ENCODE data around the gene NAALADL2. TPM values are rescaled to one million over a fixed set of nuclear protein-coding genes. Genes with fewer than 3 reads are reported as not detected.

Gene NAALADL2
- total and polyA plus RNA-seq, 2 donors (not counting 3 experiments of a cell fraction or from before 2014, with no cell fraction given): 1.1 to 4.0 TPM

DNA sequence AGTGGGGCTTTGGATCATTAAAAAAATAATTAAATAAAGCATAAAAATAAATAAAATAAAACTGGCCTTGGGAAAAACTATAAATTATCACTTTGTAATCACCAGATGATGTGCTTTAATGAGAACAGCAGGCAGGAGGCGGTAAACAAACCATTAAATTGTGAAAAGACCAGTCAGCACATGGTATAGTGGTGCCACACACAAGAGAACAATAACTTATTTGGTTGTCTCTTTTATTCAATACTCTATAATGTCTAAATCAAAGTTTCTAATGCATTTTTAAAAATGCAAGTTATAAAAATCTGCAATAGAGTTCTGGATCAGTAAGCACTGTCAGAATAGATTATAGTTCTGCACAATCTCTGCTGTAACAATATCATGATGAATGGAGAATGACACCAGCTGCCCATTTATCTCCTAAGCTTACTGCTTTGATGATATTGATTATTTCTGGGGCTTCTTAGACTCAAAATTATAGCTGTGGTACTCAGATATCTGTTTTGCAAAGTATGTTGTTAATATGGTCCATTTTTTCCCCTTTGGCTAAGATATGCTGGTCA lies 259.3 kb downstream of the NAALADL2 start:
- Histone ChIP-seq H3K27ac (ENCODE audit: insufficient read depth, low read depth, low read length) (no peak overlapping the region), H3K4me3 (replicated peaks in 1 of 3; ENCODE audit: insufficient read depth in 1 of 3, low read depth in 1 of 3, low read length in 3 of 3) (no peak overlapping the region), H3K4me2 (ENCODE audit: insufficient read depth, low read length) (no peak overlapping the region), H3K36me3 (ENCODE audit: control insufficient read depth in 2 of 2, extremely low read depth in 1 of 2, insufficient read depth in 2 of 2, low read length in 2 of 2) (no peaks in the 10 kb centered on the region), H3K9me1 (replicated peaks; ENCODE audit: control insufficient read depth, extremely low read depth, insufficient read depth, low read length) (no peaks in the 10 kb centered on the region), H3K79me2 (ENCODE audit: control insufficient read depth, insufficient read depth, low read length) (no peaks in the 10 kb centered on the region), H3K9ac (replicated peaks; ENCODE audit: extremely low read depth, insufficient read depth, low read length) (no peak overlapping the region), H3K4me1 (ENCODE audit: control insufficient read depth, extremely low read depth, insufficient read depth, low read length) (no peaks in the 10 kb centered on the region), H4K20me1 (replicated peaks; ENCODE audit: control insufficient read depth, extremely low read depth, insufficient read depth, low read length) (no peaks in the 10 kb centered on the region), H3K27me3 (ENCODE audit: control insufficient read depth in 2 of 2, insufficient read depth in 2 of 2, low read length in 2 of 2) (no peaks in the 10 kb centered on the region), H3K9me3 (replicated peaks; ENCODE audit: control insufficient read depth, insufficient read depth, low read length) (no peaks in the 10 kb centered on the region), H2AFZ (ENCODE audit: low read depth, low read length) (no peak overlapping the region)
- dilution Hi-C loops (cut with MboI; ENCODE audit: extremely low pct_ligation_motif_present, low sequenced_read_pairs) (no loop called here), intact Hi-C loops (cut with micrococcal nuclease) (no loop called here)
- POLR2A ChIA-PET: no interaction called here
- DNase-seq (ENCODE audit: low read depth, low spot score) (no peak), FAIRE-seq (no peak)
- no TSS peak for BruUV-seq (replicated peaks)
- no peak for TF ChIP-seq EZH2 (IDR thresholded peaks at IDR 0.05; ENCODE audit: borderline replicate concordance, low read depth, low read length, severe bottlenecking)
- CTCF ChIA-PET: interaction anchor here (1.1 kb wide), 1 partner anchor 10 kb away, joined by 3 read pairs; no protein-coding TSS in a partner anchor

DNA sequence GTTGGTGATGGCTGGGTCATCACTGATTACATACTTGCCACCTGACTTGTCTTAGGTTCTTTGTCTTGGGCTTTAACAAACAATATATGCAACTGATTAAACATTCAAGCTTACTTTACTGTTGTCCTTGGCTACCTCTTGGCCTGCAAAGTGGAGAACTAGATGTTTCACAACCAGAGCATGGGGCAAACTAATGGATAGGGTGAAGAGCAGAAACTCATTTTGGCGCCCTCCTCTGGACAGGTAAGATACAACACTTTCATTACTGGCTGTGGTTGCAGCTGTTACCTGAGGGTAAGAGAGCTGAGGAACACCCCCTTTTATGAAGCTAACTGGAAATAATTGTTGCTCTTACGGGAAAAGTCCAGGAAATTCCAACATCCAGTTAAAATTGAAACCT lies 262.1 kb downstream of the NAALADL2 start:
- no peak for FAIRE-seq
- H4K20me1 ChIP-seq (replicated peaks; ENCODE audit: control insufficient read depth, extremely low read depth, insufficient read depth, low read length): no peaks in the 10 kb centered on the region
- no peak for TF ChIP-seq GATA2 (IDR thresholded peaks at IDR 0.05; ENCODE audit: insufficient read depth, insufficient read length, low read depth, low read length)
- TF ChIP-seq CTCF (IDR thresholded peaks at IDR 0.05; ENCODE audit: extremely low read depth in 1 of 2, insufficient read depth in 1 of 2, low read depth in 1 of 2, low read length in 2 of 2): peak; percentile 13 to 20
- no peaks in the 10 kb centered on the region for H3K4me1 ChIP-seq (ENCODE audit: control insufficient read depth, extremely low read depth, insufficient read depth, low read length)
- no peak overlapping the region for H3K27ac ChIP-seq (ENCODE audit: insufficient read depth, low read depth, low read length)
- H3K27me3 ChIP-seq (ENCODE audit: control insufficient read depth in 2 of 2, insufficient read depth in 2 of 2, low read length in 2 of 2): no peaks in the 10 kb centered on the region
- no peaks in the 10 kb centered on the region for H3K79me2 ChIP-seq (ENCODE audit: control insufficient read depth, insufficient read depth, low read length)
- no TSS peak for BruUV-seq (replicated peaks)
- no peaks in the 10 kb centered on the region for H3K9me1 ChIP-seq (replicated peaks; ENCODE audit: control insufficient read depth, extremely low read depth, insufficient read depth, low read length)
- CTCF ChIA-PET: no interaction called here
- dilution Hi-C loops (cut with MboI; ENCODE audit: extremely low pct_ligation_motif_present, low sequenced_read_pairs): no loop called here
- intact Hi-C loops (cut with micrococcal nuclease): no loop called here
- no peaks in the 10 kb centered on the region for H3K9me3 ChIP-seq (replicated peaks; ENCODE audit: control insufficient read depth, insufficient read depth, low read length)
- no peaks in the 10 kb centered on the region for H3K36me3 ChIP-seq (ENCODE audit: control insufficient read depth in 2 of 2, extremely low read depth in 1 of 2, insufficient read depth in 2 of 2, low read length in 2 of 2)
- H3K4me2 ChIP-seq (ENCODE audit: insufficient read depth, low read length): no peak overlapping the region
- H2AFZ ChIP-seq (ENCODE audit: low read depth, low read length): no peak overlapping the region
- H3K9ac ChIP-seq (replicated peaks; ENCODE audit: extremely low read depth, insufficient read depth, low read length): no peak overlapping the region
- no peak for DNase-seq (ENCODE audit: low read depth, low spot score)
- POLR2A ChIA-PET: no interaction called here
- no peak overlapping the region for H3K4me3 ChIP-seq (replicated peaks in 1 of 3; ENCODE audit: insufficient read depth in 1 of 3, low read depth in 1 of 3, low read length in 3 of 3)

Measured in endothelial cell of umbilical vein (primary cell).